ENCODE data around the gene PCOLCE2.

The PCOLCE2 gene

DNA sequence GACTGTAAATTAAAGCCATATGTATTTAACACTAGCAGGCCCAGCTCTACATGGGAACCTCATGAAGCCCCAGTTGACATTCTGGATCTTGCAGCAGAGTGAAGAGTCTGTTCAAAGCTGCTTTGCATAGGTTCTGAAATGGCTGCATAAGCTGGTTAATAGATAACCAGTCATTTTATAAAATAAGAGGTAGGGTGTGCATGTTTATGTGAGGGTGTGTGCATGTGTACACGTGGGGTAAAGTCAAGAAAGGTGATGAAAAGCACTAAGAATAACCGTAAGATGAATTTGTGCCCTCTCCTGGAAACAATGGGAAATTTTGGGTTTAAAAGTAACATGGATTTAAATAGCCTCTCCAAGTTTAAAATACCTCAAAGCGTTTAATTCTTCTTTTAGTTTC is 41.6 kb upstream of the PCOLCE2 start:
- in situ Hi-C loops (cut with HindIII; ENCODE audit: low pct_ligation_motif_present, low sequenced_read_pairs): no loop called here
- DNase-seq: no peak
- Histone ChIP-seq H3K27me3 (replicated peaks) (no peaks in the 10 kb centered on the region), H3K4me3 (ENCODE audit: low read depth, low read length) (no peak overlapping the region), H3K27ac (no peak overlapping the region), H3K36me3 (replicated peaks) (no peaks in the 10 kb centered on the region)
- TF ChIP-seq, protein P1, sequence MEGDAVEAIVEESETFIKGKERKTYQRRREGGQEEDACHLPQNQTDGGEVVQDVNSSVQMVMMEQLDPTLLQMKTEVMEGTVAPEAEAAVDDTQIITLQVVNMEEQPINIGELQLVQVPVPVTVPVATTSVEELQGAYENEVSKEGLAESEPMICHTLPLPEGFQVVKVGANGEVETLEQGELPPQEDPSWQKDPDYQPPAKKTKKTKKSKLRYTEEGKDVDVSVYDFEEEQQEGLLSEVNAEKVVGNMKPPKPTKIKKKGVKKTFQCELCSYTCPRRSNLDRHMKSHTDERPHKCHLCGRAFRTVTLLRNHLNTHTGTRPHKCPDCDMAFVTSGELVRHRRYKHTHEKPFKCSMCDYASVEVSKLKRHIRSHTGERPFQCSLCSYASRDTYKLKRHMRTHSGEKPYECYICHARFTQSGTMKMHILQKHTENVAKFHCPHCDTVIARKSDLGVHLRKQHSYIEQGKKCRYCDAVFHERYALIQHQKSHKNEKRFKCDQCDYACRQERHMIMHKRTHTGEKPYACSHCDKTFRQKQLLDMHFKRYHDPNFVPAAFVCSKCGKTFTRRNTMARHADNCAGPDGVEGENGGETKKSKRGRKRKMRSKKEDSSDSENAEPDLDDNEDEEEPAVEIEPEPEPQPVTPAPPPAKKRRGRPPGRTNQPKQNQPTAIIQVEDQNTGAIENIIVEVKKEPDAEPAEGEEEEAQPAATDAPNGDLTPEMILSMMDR (IDR thresholded peaks at IDR 0.05; ENCODE audit: low read depth, low read length, missing control alignments): no peak

DNA sequence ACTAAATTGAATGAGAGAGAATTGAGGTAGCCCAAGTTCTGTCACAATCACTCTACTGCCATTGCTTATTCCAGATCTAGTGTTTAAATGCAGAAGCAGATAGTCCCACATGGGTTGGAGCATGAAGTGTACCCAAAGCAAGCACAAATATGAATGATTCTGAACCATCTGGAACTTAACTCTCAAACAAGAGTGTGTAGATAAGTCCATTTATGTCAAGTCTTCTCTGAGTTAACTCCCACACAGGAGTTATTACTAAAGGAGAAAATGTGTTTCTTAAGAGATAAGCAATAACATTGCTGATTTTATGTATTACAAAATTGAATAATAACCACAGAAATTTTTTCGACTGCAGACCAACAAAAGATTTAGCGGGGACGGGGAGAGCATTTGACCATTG is 41.0 kb upstream of the PCOLCE2 start:
- no peak overlapping the region for H3K4me3 ChIP-seq (ENCODE audit: low read depth, low read length)
- H3K27ac ChIP-seq: no peak overlapping the region
- no peaks in the 10 kb centered on the region for H3K36me3 ChIP-seq (replicated peaks)
- DNase-seq: no peak
- no peaks in the 10 kb centered on the region for H3K27me3 ChIP-seq (replicated peaks)
- in situ Hi-C loops (cut with HindIII; ENCODE audit: low pct_ligation_motif_present, low sequenced_read_pairs): no loop called here
- TF ChIP-seq, protein P1 (IDR thresholded peaks at IDR 0.05; ENCODE audit: low read depth, low read length, missing control alignments): no peak

DNA sequence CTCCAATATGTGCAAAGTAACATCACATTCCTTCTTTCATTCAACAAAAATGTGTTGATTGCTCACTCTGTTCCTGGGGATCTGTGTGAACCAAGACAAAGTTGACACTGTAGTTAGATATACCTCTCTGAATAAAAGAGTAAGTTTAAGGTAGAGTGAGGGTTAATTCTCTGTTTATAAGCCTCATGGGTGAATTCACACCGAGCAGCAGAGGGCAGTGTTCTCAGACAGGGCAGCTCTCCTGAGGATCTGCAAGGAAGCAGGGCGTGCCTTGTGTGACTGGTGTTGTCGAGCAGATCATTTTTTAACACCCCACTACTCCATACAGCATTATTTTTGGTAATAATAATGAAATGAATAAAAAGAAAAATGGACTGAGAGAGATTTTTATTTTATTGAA is 40.2 kb upstream of the PCOLCE2 start:
- DNase-seq: peak; percentile 43
- no peak overlapping the region for H3K27ac ChIP-seq
- in situ Hi-C loops (cut with HindIII; ENCODE audit: low pct_ligation_motif_present, low sequenced_read_pairs): no loop called here
- TF ChIP-seq, protein P1 (IDR thresholded peaks at IDR 0.05; ENCODE audit: low read depth, low read length, missing control alignments): peak; percentile 76
- no peaks in the 10 kb centered on the region for H3K27me3 ChIP-seq (replicated peaks)
- no peak overlapping the region for H3K4me3 ChIP-seq (ENCODE audit: low read depth, low read length)
- no peaks in the 10 kb centered on the region for H3K36me3 ChIP-seq (replicated peaks)

DNA sequence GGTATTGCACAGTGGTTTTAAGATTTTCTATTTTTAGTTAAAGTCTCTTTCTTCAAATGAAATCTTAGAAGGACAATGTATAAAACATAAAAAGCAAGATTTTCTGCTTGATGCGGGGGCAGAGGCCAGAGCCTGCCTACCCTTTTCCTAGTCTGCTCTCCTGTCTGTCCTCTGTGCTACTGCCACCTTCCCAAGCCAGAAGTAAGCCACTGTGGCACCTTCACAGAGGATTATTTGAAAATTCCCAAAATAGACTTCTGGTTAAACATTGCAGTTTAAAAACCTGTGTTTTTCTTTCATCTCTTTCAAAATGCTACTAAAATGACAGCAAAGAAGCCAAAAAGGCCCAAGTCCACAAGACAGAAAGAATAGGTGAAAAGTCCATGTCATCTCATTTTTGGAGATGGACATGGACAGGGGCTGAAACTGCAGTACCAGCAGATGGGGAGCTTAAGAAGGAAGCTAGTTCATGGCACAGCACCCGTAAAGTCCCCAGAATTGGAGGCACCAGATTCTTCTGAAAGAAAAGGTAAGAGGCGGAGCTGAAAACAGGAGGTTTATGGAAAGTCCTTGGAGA is 37.6 kb upstream of the PCOLCE2 start:
- DNase-seq: no peak
- Histone ChIP-seq H3K4me3 (ENCODE audit: low read depth, low read length) (no peak overlapping the region), H3K27me3 (replicated peaks) (no peaks in the 10 kb centered on the region), H3K36me3 (replicated peaks) (no peaks in the 10 kb centered on the region), H3K27ac (no peak overlapping the region)
- in situ Hi-C loops (cut with HindIII; ENCODE audit: low pct_ligation_motif_present, low sequenced_read_pairs): no loop called here
- TF ChIP-seq, protein P1 (IDR thresholded peaks at IDR 0.05; ENCODE audit: low read depth, low read length, missing control alignments): no peak

DNA sequence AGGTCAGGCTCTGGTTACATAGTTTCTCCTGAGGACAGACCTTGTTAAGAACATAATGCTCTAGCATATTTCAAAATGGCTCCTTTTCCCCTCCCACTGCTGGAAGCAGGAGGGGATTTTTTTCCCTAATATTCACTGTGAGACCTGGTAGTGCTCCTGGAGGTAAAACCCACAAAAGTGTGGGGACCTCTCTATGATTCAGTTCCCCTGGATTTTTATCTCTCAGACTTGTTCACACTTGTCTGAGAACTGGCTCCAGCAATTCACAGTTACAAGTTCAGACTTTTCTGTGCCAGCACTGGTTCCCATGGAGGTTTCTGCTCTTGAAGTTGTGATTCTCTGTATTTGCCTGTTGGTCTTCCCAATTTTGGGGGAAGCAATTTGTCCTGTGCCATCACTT is 36.3 kb upstream of the PCOLCE2 start:
- no peak overlapping the region for H3K4me3 ChIP-seq (ENCODE audit: low read depth, low read length)
- no peak overlapping the region for H3K27ac ChIP-seq
- in situ Hi-C loops (cut with HindIII; ENCODE audit: low pct_ligation_motif_present, low sequenced_read_pairs): no loop called here
- no peaks in the 10 kb centered on the region for H3K27me3 ChIP-seq (replicated peaks)
- DNase-seq: no peak
- no peaks in the 10 kb centered on the region for H3K36me3 ChIP-seq (replicated peaks)
- TF ChIP-seq, protein P1 (IDR thresholded peaks at IDR 0.05; ENCODE audit: low read depth, low read length, missing control alignments): no peak

DNA sequence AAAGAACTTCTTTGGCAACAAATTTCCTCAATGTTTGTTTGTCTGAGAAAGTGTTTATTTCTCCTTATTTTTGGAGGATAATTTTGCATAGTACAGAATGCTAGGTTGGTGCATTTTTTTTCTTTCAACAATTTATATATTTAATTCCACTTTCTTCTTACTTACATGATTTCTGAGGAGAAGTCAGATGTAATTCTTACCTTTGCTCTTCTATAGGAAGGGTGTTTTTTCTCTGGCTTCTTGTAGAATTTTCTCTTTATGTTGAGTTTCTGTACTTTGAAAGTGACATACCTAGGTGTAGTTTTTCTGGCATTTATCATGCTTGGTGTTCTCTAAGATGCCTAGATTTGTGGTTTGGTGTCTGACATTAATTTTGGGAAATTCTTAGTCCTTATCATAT is 34.8 kb upstream of the PCOLCE2 start:
- Histone ChIP-seq H3K36me3 (replicated peaks) (no peaks in the 10 kb centered on the region), H3K27me3 (replicated peaks) (no peaks in the 10 kb centered on the region), H3K27ac (no peak overlapping the region), H3K4me3 (ENCODE audit: low read depth, low read length) (no peak overlapping the region)
- no peak for DNase-seq
- TF ChIP-seq, protein P1 (IDR thresholded peaks at IDR 0.05; ENCODE audit: low read depth, low read length, missing control alignments): no peak
- in situ Hi-C loops (cut with HindIII; ENCODE audit: low pct_ligation_motif_present, low sequenced_read_pairs): no loop called here

All from brain microvascular endothelial cell (primary cell).